HEK293 (cell line): ENCODE measurements around the gene LMAN1L.

ENCODE experiments used
- BCL11A ChIP-seq: fragments of 450-650 bp; formaldehyde crosslinking; IDR thresholded peaks from 2 replicates; pipeline ENCODE4 v1.5.1; 2016; ENCODE audit warnings: low read depth, missing biosample characterization, missing genetic modification characterization
- YY1 ChIP-seq: fragments of 450-650 bp; formaldehyde crosslinking; IDR thresholded peaks from 2 replicates; pipeline ENCODE4 v1.5.1; 2018; ENCODE audit warnings: missing biosample characterization, missing genetic modification characterization
- TF ChIP-seq, protein P1 (sequence below): fragments of 450-650 bp; formaldehyde crosslinking; IDR thresholded peaks from 2 replicates; pipeline ENCODE4 v1.5.1; 2016; ENCODE audit warnings: missing biosample characterization, missing genetic modification characterization

- TF ChIP-seq, protein P1, sequence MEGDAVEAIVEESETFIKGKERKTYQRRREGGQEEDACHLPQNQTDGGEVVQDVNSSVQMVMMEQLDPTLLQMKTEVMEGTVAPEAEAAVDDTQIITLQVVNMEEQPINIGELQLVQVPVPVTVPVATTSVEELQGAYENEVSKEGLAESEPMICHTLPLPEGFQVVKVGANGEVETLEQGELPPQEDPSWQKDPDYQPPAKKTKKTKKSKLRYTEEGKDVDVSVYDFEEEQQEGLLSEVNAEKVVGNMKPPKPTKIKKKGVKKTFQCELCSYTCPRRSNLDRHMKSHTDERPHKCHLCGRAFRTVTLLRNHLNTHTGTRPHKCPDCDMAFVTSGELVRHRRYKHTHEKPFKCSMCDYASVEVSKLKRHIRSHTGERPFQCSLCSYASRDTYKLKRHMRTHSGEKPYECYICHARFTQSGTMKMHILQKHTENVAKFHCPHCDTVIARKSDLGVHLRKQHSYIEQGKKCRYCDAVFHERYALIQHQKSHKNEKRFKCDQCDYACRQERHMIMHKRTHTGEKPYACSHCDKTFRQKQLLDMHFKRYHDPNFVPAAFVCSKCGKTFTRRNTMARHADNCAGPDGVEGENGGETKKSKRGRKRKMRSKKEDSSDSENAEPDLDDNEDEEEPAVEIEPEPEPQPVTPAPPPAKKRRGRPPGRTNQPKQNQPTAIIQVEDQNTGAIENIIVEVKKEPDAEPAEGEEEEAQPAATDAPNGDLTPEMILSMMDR (tag by site-specific recombination): no peak
- no peak for TF ChIP-seq YY1 (tag by site-specific recombination)
- TF ChIP-seq BCL11A (tag by site-specific recombination): no peak
Observed at GRCh38 chr15:74820056-74820455, 7.4 kb downstream of the LMAN1L start.
